CD4-positive, alpha-beta T cell treated with Interleukin-15 for 4 hours (primary cell): ENCODE results near the gene MAD1L1.
"Not testable (repeated sequence)": the region's sequence is repeated elsewhere in the genome, so short reads cannot be mapped to it uniquely, and the experiment has no call there.

Source experiments
- DNase-seq: peaks from one replicate; pipeline ENCODE4 v3.0.0-alpha.2; 2020; ENCODE audit warnings: low spot score

MAD1L1 gene

DNA sequence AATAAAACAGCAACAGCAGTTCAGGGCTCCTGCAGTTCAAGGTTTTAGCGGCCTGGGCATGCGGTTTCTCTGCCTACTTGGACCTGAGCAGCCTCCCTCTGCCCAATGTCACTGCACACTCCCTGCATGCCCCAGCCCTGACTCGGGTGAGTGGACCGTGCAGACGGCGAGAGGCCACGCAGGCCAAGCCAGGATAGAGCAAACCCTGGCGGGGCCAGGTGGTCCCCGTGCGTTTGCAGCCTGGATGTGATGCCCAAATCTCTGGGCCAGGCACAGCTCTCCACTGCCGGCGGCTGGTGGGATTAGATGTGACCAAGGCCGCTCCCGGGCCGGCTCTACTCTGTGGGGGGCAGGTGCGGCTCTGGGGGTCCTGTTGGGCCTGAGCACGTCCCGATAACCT lies 392.0 kb downstream of the MAD1L1 start:
- not testable (repeated sequence) for DNase-seq

DNA sequence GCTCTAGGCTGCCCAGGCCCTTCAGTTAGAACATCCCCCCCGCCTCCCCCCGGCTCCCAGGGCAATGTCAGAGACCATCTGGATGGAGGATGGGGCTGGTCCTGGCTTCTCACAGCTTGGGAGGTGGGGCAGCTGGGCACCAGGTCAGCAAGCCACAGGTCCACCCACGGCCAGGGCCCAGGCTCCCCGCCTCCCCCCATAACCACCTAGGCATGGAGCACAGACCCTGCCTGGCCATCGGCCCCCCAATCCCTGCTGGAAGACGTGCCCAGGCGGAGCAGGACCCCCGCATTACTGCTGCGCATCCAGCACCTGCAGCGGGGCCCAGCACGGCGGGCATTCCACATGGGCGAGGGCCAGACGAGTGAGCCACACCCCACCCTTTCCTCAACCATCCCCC lies 393.0 kb downstream of the MAD1L1 start:
- no peak for DNase-seq

DNA sequence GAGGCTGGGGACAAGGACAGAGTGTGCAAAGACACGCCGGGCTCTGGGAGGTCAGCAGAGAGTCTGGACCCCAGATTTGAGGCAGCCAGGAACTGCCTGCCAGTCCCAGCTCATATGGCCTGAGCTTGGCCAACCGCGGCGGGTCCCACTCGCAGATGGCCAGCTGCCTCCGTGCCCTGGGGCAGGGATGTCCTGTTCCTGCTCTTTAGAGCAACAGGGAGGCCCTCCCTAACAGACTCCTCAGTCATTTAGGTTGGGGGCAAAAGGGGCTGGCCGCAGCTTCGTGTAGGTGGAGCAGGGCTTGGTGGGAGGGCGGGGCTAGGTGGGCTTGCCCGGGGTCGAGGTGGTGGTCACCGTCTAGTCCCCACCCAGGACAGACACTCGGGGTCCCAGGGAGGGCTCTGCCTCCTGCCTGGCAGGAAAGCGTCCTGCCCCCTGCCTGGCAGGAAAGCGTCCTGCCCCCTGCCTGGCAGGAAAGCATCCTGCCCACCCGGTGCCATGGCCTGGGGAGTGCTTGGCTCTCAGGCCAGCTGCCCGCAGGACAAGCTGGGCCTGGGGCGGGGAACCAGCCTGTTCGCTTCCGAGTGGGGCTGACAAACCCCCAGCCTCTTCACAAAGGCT lies 393.7 kb downstream of the MAD1L1 start:
- not testable (repeated sequence) for DNase-seq

DNA sequence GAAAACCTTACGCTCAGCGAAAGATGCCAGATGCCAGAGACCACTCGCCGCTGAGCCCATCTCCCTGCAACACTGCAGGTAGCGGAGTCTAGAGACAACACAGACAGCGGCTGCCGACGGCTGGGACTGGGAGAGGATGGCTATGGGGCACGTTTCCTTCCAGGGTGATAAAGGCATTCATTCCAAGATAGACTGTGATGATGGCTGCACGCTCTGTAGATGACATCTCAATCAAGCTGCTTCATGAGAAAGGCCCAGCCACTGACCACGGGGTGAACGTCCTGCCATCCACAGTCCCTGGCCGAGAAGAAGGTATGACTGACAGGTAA lies 394.2 kb downstream of the MAD1L1 start:
- not testable (repeated sequence) for DNase-seq

DNA sequence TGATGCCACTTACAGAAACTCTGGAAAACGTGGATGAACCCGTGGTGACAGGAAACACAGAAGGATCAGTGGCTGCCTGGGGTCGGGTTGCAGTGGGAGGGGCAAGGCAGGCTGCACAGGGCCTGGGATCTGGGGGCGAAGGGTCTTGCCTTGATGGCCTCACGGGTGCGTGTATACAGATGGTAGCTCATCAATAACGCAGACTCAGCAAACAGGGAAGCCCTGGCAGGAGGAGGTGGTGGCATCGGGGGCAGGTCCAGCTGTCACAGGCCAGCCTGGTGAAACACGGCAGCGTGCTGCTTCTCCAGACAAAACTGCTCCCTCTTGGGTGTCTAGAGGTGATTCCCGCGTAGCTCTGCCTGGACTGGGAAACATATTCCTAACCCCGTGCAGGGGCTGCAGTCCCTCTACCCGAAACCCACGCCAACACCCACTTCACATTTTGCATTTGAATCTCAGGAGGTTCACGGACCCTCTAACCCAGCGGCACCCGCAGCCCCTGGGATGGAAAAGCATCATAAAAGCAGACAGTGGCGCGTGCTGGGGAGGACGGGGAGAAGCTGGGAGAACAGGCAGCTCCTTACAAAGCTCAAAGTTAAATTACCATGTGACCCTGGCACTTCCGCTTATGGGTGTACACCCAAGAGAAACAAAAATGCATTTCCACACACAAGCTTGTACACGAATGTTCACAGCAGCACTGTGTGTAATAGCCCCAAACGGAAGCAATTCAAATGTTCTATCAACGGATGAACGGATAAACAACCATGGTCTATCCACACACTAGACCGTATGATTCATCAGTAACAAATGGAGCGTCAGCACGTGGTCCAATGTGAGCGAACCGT lies 394.8 kb downstream of the MAD1L1 start:
- DNase-seq, result not testable (repeated sequence)

DNA sequence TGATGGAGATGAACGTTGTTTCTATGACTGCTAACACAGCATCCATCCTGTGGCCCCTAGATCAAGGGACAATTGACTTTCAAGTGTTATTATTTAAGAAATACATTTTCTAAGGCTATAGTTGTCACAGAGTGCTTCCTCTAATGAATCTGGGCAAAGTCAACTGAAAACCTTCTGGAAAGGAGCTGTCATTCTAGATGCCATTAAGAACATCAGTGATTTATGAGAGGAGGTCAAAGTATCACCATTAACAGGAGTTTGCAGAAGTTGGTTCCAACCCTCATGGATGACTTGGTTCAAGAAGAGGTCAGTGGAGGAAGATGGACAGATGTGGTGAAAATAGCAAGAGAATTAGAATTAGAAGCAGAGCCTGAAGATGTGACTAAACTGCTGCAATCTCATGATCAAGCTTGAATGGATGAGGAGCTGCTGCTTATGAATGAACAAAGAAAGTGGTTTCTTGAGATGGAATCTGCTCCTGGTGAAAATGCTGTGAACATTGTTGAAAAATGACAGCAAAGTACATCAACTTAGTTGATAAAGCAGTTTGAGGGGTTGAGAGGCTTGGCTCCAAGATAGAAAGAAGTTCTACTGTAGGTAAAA lies 400.7 kb downstream of the MAD1L1 start:
- not testable (repeated sequence) for DNase-seq

DNA sequence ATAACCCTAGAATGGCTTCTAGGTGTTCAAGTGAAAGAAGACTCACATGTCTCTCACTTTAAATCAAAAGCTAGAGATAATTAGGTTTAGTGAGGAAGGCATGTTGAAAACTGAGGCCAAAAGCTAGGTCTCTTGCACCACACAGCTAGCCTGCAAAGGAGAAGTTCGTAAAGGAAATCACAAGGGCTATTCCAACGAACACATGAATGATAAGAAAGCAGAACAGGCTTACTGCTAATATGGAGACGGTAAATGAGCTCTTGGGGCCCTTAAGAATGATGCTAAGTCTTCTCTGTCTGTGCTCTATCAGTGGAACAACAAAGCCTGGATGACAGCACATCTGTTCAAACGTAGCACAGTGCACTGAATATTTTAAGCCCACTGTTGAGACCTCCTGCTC lies 401.3 kb downstream of the MAD1L1 start:
- not testable (repeated sequence) for DNase-seq

DNA sequence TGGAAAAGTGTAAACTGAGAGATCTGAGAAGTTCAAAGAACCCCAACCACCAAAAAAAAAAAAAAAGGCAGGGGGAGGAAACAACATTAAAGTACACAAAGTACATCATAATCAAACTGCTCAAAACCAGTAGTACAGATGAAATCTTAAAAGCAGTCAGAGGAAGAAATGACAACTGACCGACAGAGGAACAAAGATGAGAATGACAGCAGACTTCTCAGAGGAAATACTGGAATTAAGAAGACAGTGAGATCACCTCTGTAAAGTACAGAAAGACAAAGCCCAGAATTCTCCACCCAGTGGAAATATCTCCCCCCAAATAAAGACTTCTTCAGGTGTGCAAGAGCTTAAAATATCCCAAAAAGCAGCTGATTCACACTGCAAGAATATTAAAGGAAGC lies 403.1 kb downstream of the MAD1L1 start:
- DNase-seq, result not testable (repeated sequence)

DNA sequence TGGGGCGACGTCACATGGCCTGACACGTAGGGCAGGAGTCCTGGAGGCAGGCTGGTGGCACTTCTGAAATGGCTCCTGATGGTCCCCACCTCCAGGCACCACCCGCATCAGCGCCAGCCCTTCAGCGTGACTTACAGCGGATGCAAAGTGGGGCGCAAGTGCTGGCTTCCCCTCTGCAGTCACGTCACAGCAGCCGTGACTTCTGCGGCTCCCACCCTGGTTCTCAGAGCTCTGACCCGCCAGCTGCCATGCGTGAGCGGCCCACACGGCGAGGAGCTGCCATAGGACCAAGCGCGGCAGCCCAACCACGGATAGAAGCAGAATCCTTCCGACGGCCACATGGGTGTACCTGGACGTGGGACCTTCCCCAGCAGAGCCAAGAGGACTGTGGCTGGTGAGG lies 403.6 kb downstream of the MAD1L1 start:
- DNase-seq, result no peak

DNA sequence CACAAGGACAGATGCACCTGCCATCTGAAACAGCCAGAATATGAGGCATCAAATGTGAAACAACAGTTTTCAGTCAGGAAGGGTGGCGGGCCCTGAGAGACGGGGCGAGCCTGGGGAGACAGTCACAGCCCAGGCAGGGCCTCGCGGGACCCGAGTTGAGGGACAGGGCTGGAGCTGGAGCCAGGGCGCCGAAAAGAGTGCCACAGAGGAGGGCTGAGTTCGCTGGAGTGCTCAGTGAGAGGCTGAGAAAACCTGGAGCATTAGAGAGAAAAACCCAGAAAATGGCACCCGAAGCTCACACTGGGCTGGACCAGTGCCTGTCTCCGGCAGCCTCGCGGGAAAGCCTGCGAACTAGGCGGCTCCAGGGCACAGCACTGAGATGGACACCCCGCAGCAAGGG lies 404.6 kb downstream of the MAD1L1 start:
- not testable (repeated sequence) for DNase-seq

DNA sequence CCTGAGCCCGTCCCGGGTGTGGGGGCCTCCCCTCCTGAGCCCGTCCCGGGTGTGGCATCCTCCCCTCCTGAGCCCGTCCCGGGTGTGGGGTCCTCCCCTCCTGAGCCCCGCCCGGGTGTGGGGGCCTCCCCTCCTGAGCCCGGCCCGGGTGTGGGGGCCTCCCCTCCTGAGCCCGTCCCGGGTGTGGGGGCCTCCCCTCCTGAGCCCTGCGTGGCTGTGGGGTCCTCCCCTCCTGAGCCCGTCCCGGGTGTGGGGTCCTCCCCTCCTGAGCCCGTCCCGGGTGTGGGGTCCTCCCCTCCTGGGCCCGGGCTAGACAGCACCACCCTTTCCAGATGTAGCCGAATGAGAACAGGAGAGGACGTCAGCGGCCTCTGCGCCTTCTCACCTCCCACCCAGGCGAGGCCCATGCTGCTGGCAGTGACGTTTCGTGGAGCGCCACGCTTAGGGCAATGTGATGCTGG lies 405.2 kb downstream of the MAD1L1 start:
- DNase-seq, result not testable (repeated sequence)

DNA sequence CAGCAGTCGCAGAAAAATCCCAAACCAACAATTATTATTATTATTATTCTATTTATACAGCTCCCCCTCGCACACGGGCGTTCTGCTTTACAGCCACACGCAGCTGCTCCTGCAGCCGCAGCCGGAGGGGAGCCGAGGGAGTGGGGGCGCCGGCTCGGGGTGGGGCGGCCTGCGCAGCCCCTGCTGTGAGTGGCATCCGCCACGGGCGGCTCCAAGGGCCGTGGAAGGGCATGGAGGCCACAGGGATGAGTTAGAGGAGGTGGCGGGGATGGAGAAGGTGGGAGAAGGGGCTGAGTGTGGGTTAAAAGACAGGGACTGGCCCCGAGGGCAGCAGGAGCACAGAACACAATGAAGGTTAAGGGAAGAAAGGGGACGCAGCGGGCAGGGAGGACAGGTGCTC lies 405.8 kb downstream of the MAD1L1 start:
- DNase-seq, result not testable (repeated sequence)

DNA sequence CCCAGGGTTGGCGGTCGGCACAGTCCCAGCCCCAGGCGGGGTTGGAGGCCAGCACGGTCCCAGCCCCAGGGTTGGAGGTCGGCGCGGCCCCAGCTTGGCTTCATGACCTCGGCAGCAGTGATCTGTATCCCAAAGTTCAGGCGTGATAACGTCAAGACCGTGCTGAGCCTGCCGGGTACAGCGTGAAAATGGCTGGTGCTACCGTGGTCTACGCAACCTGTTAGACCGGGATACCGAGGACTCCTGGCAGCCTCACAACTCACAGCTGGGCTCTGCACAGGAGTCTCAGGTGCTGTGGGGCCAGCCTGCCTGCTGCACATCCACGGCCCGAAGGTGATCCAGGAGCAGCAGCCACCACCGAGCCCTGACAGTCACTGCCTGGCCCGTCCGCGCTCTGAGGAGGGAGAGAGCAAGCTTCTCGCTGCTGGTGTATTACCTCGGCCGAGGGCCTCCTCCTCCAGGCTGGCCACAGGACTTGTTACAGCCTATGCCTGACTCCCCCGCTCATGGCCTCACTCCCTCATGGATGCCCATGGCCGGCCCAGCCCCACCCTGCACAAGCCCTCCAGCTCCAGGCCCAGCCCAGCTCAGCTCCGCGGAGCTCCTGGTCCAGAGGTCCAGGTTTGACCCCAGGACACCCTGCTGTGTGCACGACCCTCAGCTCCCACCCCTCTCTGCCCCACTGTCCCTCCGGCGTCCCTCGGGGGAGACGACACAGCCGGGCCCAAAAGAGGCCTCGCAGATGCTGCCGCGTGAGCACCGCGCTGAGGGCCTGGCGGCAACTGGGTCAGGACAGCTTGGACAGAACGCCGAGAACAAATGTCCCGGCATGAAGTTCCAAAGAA lies 406.6 kb downstream of the MAD1L1 start:
- no peak for DNase-seq

DNA sequence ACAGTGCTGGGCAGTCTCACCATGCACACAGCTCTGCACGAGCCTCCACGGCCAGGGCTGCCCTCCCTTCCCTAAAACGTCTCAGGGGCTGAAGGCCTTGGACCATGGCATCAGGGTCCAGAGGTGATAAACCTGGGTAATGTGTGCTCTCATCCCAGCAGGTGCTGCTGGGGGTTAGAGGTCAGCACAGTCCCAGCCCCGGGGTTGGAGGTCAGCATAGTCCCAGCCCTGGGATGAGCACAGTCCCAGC lies 407.2 kb downstream of the MAD1L1 start:
- not testable (repeated sequence) for DNase-seq

DNA sequence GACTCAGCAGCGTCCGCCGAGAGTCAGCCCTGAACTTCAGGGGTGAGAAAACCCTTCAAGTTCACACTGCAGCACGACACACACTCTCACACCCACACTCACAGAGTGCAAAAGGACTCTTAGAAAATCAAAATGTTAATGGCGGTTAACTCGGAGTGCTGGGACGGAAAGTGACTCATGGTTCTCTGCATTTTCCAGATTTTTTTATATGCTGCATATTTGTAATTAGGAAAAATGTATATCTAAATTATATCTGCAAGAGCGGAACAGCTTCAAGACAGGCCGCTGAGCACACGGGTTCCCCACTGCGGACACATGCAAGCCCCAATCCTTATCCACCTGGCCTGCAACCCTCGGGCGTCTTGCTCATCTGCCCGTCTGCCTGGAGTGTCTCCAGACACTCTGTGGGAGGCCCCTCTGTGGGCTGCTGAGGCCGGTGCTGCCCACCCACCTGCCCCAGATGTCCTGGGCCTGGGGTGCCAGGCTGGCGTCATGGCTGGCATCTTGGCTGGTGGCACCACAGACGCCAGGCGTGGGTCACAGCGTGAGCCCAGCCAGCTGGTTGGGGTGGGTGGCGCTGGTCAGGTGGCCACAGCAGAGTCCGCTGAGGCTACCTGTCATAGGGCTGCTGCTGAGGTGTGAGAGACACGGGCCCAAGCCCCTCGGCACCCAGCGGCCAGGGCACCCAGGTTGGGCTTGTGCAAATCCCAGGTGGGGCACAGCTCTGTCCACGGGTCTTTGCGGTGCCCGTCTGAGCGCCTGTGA lies 407.7 kb downstream of the MAD1L1 start:
- not testable (repeated sequence) for DNase-seq

DNA sequence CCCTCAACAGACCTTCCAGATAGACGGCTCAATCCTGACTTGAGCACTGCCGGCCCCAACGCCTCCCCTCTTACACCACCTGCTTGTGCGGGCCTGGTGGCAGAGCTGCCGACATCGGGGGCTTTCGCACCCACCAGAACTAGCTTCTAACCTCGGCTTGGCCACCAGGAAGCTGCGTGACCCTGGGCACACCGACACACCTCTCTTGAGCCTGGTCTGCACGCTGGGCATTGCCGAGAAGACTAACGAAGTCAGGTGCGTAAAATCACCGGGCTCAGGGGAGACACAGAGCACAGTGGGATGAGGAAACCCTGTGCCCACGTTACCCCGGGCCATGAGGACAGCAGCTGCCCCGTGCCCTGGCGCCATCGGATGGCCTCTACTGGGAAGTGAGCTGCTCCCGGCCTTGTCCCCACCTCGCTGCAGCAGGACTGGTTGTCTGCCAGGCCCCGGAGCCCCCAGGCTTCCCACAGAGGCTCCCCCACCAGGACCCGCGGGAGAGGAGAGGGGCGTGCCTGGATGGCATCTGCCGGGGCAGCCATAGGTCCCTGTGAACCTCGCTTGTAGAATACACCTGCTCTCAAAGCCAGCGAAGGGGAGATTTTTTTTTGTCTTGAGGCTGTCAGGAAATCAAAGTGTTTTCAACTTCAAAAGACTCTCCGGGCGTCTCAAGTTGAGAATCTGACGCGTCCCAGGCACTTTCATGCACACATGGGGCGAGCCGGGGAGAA lies 408.4 kb downstream of the MAD1L1 start:
- peak; percentile 19 for DNase-seq

DNA sequence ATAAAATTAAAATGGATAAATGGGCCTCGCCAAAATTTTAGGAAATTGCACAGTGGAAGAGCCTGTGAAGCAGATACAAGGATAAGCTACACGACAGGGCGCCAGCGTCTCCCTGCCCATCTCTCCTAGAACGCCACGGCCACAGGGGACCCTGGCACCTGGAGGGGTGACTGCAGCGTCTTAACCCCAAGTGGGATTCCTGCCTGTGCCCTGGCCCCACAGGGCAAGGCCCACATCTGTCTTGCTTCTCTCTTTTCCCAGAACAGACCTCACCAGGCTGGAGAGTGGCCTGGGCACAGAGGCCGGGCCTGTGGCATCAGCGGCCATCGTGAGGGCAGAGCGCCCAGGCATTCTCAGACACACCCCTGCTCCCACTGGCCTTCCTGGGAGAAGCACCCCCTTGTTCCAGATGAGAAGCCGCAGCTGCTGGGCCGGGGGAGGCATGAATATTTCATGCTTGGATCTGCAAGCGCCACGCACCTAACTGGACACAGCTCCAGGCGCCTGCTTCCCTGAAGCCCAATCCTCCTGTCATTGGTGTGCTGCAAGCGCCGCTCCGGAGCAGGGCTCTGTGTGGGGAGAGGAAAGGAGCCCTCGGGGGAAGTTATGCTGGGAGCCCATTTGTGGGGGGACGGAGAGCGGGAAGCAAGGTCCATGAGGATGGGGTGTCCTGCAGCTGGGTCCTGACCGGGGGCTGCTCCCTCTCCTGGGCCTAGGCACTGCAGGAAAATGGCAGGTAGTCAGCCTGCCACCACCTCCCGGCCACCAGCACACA lies 409.2 kb downstream of the MAD1L1 start:
- DNase-seq, result no peak

DNA sequence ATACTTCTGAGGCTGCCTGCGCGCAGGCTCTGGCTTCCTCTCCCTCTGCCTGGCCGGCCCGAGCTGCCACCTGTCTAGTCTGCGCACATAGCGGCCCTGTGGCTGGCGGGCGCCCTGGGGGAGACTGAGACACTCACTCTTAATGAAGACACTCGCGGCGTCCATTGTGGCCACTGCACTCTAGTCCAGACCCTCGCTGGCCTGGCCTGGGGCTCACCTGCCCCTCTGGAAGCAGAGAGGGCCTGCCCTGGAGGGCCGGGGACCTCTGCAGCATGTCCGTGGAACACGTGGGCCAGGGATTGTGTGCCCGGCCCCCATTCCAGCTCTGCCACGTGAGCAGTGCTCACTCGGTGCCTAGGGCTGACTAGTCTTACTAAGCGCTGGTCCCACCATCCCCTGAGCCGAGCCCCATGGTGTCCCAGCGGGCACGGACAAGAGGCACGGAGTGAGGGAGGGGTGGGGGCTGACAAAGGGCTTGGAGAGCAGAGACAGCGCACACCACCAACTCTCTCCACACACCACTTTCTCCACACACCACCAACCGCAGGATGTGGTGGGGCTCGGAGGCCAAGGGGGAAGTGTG lies 413.4 kb downstream of the MAD1L1 start:
- DNase-seq, result no peak

DNA sequence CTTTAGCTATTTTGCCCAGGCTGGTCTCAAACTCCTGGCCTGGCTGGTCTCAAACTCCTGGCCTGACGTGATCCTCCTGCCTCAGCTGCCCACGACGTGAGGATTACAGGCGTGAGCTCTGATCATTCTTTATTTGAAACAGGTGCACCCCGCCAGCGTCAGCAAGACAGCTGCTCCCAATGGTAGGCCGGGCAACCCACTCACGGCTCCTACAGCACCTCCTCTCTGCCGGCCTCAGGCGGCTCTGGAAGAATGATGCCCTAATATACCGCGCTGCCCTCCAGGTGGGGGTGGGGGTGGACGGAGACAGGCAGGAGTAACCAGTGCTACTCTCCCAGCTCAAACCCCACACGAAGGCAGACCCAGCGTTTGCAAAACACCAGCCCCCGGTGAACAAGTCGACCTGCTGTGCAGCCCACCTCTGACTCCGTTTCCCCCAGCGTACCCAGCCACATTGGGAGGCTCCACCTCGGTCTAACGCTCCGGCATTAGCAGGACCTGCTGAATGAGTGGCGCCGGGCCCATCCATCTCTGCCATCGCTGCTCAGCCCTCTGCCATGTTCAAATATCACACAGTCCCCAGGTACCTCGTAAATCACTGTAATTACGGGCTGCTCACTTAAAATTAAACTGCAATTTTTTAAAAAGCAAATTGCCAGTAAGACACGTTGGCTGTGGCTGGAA lies 414.0 kb downstream of the MAD1L1 start:
- DNase-seq, result no peak
